ENCODE data around the gene NDST3. TPM values are rescaled to one million over a fixed set of nuclear protein-coding genes. Genes with fewer than 3 reads are reported as not detected.

Gene NDST3
- total RNA-seq, 4 donors from 2014 or later, result 0.98 to 11.6 (median 4.9) TPM

GRCh38 chr4:118005883-118006282 is 28.4 kb upstream of the NDST3 start:
- Histone ChIP-seq H3K36me3 (no peaks in the 10 kb centered on the region), H3K27me3 (no peaks in the 10 kb centered on the region), H3K4me1 (no peaks in the 10 kb centered on the region), H3K27ac (no peak overlapping the region), H3K4me3 (no peak overlapping the region), H3K9me3 (no peaks in the 10 kb centered on the region)
- DNase-seq (ENCODE audit: low spot score in 2 of 2), result no peak
- TF ChIP-seq, protein P1, sequence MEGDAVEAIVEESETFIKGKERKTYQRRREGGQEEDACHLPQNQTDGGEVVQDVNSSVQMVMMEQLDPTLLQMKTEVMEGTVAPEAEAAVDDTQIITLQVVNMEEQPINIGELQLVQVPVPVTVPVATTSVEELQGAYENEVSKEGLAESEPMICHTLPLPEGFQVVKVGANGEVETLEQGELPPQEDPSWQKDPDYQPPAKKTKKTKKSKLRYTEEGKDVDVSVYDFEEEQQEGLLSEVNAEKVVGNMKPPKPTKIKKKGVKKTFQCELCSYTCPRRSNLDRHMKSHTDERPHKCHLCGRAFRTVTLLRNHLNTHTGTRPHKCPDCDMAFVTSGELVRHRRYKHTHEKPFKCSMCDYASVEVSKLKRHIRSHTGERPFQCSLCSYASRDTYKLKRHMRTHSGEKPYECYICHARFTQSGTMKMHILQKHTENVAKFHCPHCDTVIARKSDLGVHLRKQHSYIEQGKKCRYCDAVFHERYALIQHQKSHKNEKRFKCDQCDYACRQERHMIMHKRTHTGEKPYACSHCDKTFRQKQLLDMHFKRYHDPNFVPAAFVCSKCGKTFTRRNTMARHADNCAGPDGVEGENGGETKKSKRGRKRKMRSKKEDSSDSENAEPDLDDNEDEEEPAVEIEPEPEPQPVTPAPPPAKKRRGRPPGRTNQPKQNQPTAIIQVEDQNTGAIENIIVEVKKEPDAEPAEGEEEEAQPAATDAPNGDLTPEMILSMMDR (IDR thresholded peaks at IDR 0.05), result no peak
- TF ChIP-seq POLR2A (IDR thresholded peaks at IDR 0.05), result no peak
- no peak for TF ChIP-seq EP300 (IDR thresholded peaks at IDR 0.05)
- WGBS, 2 donors, result 79 to 85% methylated on average over 3 of the region's 3 CpGs

DNA sequence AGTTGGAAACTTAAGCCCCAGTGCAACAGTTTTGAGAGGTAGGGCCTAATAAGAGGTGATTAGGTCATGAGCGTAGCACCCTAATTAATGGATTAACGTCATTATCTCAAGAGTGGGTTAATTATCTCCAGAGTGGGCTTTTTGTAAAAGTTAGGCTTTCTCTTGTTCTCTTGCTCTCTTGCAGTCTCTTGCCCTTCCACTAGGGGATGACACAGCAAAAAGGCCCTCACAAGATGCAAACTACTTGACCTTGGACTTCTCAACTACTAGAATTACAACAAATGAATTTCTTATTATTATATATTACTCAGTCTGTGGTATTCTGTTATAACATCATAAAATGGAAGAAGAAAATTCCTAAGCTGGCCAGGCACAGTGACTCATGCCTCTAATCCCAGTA is 22.1 kb upstream of the NDST3 start:
- Histone ChIP-seq H3K4me3 (no peak overlapping the region), H3K36me3 (no peaks in the 10 kb centered on the region), H3K9me3 (no peaks in the 10 kb centered on the region), H3K27me3 (no peaks in the 10 kb centered on the region), H3K27ac (no peak overlapping the region), H3K4me1 (no peaks in the 10 kb centered on the region)
- WGBS, 2 donors, result 93 to 98% methylated on average over 2 of the region's 2 CpGs
- no peak for DNase-seq (ENCODE audit: low spot score in 2 of 2)
- TF ChIP-seq, protein P1 (IDR thresholded peaks at IDR 0.05), result no peak
- TF ChIP-seq POLR2A (IDR thresholded peaks at IDR 0.05) (no peak), EP300 (IDR thresholded peaks at IDR 0.05) (no peak)

DNA sequence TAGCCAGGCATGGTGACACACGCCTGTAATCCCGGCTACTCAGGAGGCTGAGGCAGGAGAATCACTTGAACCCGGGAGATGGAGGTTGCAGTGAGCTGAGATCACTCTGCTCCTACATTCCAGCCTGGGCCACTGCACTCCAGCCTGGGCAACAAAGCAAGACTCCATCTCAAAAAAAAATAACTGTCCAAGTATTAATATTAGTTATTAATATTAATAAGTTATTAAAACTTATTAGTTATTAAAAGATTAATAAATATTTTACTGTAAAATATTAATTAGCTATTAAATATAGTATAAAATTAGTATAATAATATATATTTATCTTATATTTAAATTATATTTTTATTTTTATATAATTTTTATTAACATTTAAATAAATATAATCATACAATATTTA is 19.5 kb upstream of the NDST3 start:
- no peak overlapping the region for H3K27ac ChIP-seq
- DNase-seq (ENCODE audit: low spot score in 2 of 2), result no peak
- TF ChIP-seq, protein P1 (IDR thresholded peaks at IDR 0.05), result no peak
- TF ChIP-seq EP300 (IDR thresholded peaks at IDR 0.05), result no peak
- no peak for TF ChIP-seq POLR2A (IDR thresholded peaks at IDR 0.05)
- no peaks in the 10 kb centered on the region for H3K27me3 ChIP-seq
- no peaks in the 10 kb centered on the region for H3K36me3 ChIP-seq
- H3K4me1 ChIP-seq, result no peaks in the 10 kb centered on the region
- no peak overlapping the region for H3K4me3 ChIP-seq
- 94 to 95% methylated on average over 3 of the region's 3 CpGs for WGBS, 2 donors
- no peaks in the 10 kb centered on the region for H3K9me3 ChIP-seq

DNA sequence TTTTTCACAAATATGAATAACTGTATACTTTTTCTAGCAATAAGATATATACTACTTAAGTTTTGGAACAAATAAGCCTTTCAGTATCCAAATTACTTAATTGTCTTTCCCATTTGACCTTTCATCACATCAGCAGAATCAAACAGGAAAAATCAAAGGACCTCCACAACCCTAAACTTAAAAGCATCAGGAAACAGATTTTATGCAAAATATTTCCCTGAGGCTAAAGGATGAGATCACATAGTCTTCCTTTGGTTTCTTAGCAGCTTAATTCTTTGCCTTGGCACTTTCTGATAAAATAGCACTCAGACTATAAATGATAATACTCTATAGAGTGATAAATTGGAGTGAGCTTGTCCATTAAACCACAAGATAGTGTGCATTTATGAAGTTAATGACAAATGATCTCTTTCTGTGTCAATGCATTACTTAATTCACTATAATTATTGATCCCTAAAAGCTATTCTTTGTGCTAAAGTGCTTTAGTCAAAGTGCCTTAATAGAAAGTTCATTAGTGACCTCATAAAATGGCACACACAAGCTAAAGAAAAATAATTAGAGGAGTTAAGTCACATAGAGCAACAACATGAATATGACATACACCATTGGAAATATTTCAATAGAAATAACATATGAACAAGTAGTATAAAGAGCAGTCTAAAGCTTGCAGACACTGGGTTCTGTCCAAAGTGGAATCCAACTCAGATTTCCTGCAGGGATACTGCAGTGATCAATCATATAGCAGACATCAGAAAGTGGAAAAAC is 15.7 kb upstream of the NDST3 start:
- DNase-seq (ENCODE audit: low spot score in 2 of 2), result no peak
- no peak overlapping the region for H3K27ac ChIP-seq
- no peak for TF ChIP-seq EP300 (IDR thresholded peaks at IDR 0.05)
- TF ChIP-seq POLR2A (IDR thresholded peaks at IDR 0.05), result no peak
- TF ChIP-seq, protein P1 (IDR thresholded peaks at IDR 0.05), result no peak
- no peak overlapping the region for H3K4me3 ChIP-seq
- H3K27me3 ChIP-seq, result no peaks in the 10 kb centered on the region
- H3K4me1 ChIP-seq, result no peaks in the 10 kb centered on the region
- H3K9me3 ChIP-seq, result no peaks in the 10 kb centered on the region
- no peaks in the 10 kb centered on the region for H3K36me3 ChIP-seq

GRCh38 chr4:118026806-118027205 is 7.5 kb upstream of the NDST3 start:
- WGBS, 2 donors, result 53 to 64% methylated on average over 1 of the region's 1 CpG
- TF ChIP-seq EP300 (IDR thresholded peaks at IDR 0.05), result no peak
- no peak for TF ChIP-seq POLR2A (IDR thresholded peaks at IDR 0.05)
- TF ChIP-seq, protein P1 (IDR thresholded peaks at IDR 0.05), result no peak
- Histone ChIP-seq H3K4me1 (no peaks in the 10 kb centered on the region), H3K9me3 (no peaks in the 10 kb centered on the region), H3K27me3 (peaks cover 0 to 4% of the 10 kb centered on the region in 2 donors), H3K27ac (no peak overlapping the region), H3K36me3 (no peaks in the 10 kb centered on the region), H3K4me3 (no peak overlapping the region)
- no peak for DNase-seq (ENCODE audit: low spot score in 2 of 2)

Measured in tibial nerve (tissue), 4 donors.